KOPT-K1 (cell line): ENCODE measurements around the gene FRA10AC1.

Experiments used
- H3K27ac ChIP-seq: fragments of 200-600 bp; sonication (generic); 2 replicates; pipeline ENCODE4 v1.5.1; 2016; ENCODE audit warnings: antibody characterized with exemption, mild to moderate bottlenecking, low read depth, low read length; ENCODE audit not compliant: poor library complexity, severe bottlenecking
- H3K36me3 ChIP-seq: fragments of 200-600 bp; sonication (generic); 2 replicates; pipeline ENCODE4 v1.5.1; 2017; ENCODE audit warnings: antibody characterized with exemption, mild to moderate bottlenecking, low read length, moderate library complexity; ENCODE audit not compliant: insufficient read depth
- H3K9me3 ChIP-seq: fragments of 200-600 bp; sonication (generic); 2 replicates; pipeline ENCODE4 v1.5.1; 2017; ENCODE audit warnings: antibody characterized with exemption, low read length, mild to moderate bottlenecking; ENCODE audit not compliant: insufficient read depth, poor library complexity, severe bottlenecking

FRA10AC1 gene

GRCh38 chr10:93702210-93703001 lies at the start of gene FRA10AC1:
Gene FRA10AC1, minus strand, starts transcription at chr10:93702592. Its CDS starts 2,486 bp downstream, at chr10:93700106.
- peak within 1 kb of the TSS; percentile 74 for H3K27ac ChIP-seq
- no peaks in the 10 kb centered on the region for H3K9me3 ChIP-seq

GRCh38 chr10:93751832-93752231 lies 49.4 kb upstream of the FRA10AC1 start:
- no peaks in the 10 kb centered on the region for H3K9me3 ChIP-seq
- no peak overlapping the region for H3K27ac ChIP-seq
- no peaks in the 10 kb centered on the region for H3K36me3 ChIP-seq

More at GRCh38 chr10:93702210-93703001, at the start of gene FRA10AC1:
- H3K36me3 ChIP-seq, result peaks cover 20% of the 10 kb centered on the region

GRCh38 chr10:93751124-93751523 lies 48.7 kb upstream of the FRA10AC1 start:
- Histone ChIP-seq H3K36me3 (no peaks in the 10 kb centered on the region), H3K27ac (no peak overlapping the region), H3K9me3 (no peaks in the 10 kb centered on the region)

- H3K27ac ChIP-seq, result no peak overlapping the region
- H3K9me3 ChIP-seq, result no peaks in the 10 kb centered on the region
Measured at GRCh38 chr10:93749218-93749799, 46.9 kb upstream of the FRA10AC1 start.

GRCh38 chr10:93746844-93747284 lies 44.5 kb upstream of the FRA10AC1 start:
- no peak overlapping the region for H3K27ac ChIP-seq
- no peaks in the 10 kb centered on the region for H3K9me3 ChIP-seq
- H3K36me3 ChIP-seq, result no peaks in the 10 kb centered on the region

More at GRCh38 chr10:93749218-93749799, 46.9 kb upstream of the FRA10AC1 start:
- no peaks in the 10 kb centered on the region for H3K36me3 ChIP-seq

- H3K27ac ChIP-seq, result no peak overlapping the region
- no peaks in the 10 kb centered on the region for H3K36me3 ChIP-seq
- no peaks in the 10 kb centered on the region for H3K9me3 ChIP-seq
Measured at GRCh38 chr10:93745408-93746065, 43.1 kb upstream of the FRA10AC1 start.

GRCh38 chr10:93742633-93743349 lies 40.4 kb upstream of the FRA10AC1 start:
- Histone ChIP-seq H3K36me3 (no peaks in the 10 kb centered on the region), H3K9me3 (no peaks in the 10 kb centered on the region), H3K27ac (no peak overlapping the region)

- no peaks in the 10 kb centered on the region for H3K36me3 ChIP-seq
- no peak overlapping the region for H3K27ac ChIP-seq
- no peaks in the 10 kb centered on the region for H3K9me3 ChIP-seq
Measured at GRCh38 chr10:93741367-93741766, 39.0 kb upstream of the FRA10AC1 start.

- no peaks in the 10 kb centered on the region for H3K36me3 ChIP-seq
Measured at GRCh38 chr10:93726024-93726423, 23.6 kb upstream of the FRA10AC1 start.

GRCh38 chr10:93723153-93723552 lies 20.8 kb upstream of the FRA10AC1 start:
- H3K36me3 ChIP-seq, result no peaks in the 10 kb centered on the region
- H3K27ac ChIP-seq, result no peak overlapping the region
- peaks cover 7% of the 10 kb centered on the region for H3K9me3 ChIP-seq

More at GRCh38 chr10:93726024-93726423, 23.6 kb upstream of the FRA10AC1 start:
- Histone ChIP-seq H3K9me3 (peaks cover 7% of the 10 kb centered on the region), H3K27ac (no peak overlapping the region)

- Histone ChIP-seq H3K27ac (no peak overlapping the region), H3K9me3 (peaks cover 4% of the 10 kb centered on the region)
Measured at GRCh38 chr10:93722550-93722949, 20.2 kb upstream of the FRA10AC1 start.

GRCh38 chr10:93719901-93720300 lies 17.5 kb upstream of the FRA10AC1 start:
- Histone ChIP-seq H3K9me3 (no peaks in the 10 kb centered on the region), H3K36me3 (no peaks in the 10 kb centered on the region), H3K27ac (no peak overlapping the region)

More at GRCh38 chr10:93722550-93722949, 20.2 kb upstream of the FRA10AC1 start:
- H3K36me3 ChIP-seq, result no peaks in the 10 kb centered on the region

- Histone ChIP-seq H3K36me3 (no peaks in the 10 kb centered on the region), H3K9me3 (no peaks in the 10 kb centered on the region), H3K27ac (no peak overlapping the region)
Measured at GRCh38 chr10:93718937-93719725, 16.7 kb upstream of the FRA10AC1 start.

GRCh38 chr10:93716766-93717165 lies 14.4 kb upstream of the FRA10AC1 start:
- Histone ChIP-seq H3K9me3 (no peaks in the 10 kb centered on the region), H3K36me3 (no peaks in the 10 kb centered on the region), H3K27ac (no peak overlapping the region)
